COR-L47 (cell line): Measurements from ENCODE around the gene TAS1R3.

Source experiments
- DNase-seq: peaks from one replicate; lab custom pipeline; 2025; lab: John Stamatoyannopoulos, UW

Gene TAS1R3

DNA sequence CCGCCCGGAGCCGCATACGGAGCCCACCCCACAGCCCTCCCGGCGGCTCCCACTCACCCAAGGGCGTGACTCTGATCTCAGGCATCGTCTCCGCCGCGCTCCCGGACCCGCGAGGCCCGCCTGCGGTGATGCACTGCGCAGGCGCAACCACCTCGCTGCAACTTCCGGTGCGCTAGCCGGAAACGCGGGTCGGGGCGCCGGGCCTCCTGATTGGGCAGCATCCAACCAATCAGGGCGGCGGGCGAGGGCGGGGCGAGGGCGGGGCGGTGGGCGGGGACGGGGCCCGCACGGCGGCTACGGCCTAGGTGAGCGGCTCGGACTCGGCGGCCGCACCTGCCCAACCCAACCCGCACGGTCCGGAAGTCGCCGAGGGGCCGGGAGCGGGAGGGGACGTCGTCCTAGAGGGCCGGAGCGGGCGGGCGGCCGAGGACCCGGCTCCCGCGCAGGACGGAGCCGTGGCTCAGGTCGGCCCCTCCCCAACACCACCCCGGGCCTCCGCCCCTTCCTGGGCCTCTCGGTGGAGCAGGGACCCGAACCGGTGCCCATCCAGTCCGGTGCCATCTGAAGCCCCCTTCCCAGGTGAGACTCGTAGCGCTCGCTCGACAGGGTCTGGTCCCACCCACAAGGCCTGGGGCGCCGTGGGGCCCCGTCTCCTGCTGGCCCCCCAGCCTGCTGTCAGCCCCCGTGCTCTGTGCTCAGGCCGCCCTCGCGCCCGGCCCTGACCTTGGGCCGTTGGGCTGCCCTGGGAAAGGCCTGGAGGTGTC is 6.4 kb upstream of the TAS1R3 start, which contains the start of the genes CPTP and INTS11:
TSS of gene CPTP (plus strand) at position 279 of the 764 bp plus-strand sequence. CDS start 2,109 bp downstream, outside the sequence.
TSS of gene INTS11 (minus strand) at position 137 of the 764 bp plus-strand sequence. CDS start at position 85, 52 bp downstream.
- peak; percentile 90 for DNase-seq

DNA sequence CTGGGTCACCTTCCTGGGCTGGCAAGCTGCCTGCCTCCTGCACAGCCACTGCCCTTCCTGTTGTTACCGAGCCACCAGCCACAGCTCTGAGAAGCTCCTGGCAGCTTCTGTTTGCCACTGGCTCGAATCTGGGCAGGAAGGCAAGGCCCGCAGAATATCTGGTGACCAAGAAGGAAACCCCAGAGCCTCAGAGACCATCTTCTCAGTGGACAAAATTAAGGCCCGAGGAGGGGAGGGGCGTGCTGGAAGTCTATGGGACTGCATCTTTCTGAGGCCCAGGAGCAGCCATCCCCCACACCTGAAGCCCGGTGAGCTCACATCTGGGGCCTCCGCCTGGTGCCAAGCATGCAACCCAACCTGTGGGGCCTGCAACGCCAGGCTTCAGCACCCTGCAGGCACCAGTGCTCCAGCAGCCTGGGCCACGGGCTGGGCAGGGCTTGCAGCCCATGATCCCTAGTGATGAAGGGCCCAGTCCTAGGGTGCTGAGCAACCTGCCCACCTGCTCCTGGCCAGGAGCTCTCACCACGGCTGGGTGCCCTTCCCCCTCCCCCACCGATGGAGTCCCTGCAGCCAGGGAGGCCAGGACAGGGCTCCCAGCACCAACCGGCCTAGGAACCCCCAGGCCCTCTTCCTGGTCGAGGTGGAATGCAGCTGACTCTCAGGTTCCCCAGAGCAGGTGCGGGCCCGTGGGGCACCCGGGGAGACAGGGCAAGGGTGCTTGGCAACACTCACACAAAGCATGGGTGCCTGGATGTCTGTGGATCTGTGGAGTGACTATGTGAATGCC is 5.6 kb upstream of the TAS1R3 start:
- no peak for DNase-seq

DNA sequence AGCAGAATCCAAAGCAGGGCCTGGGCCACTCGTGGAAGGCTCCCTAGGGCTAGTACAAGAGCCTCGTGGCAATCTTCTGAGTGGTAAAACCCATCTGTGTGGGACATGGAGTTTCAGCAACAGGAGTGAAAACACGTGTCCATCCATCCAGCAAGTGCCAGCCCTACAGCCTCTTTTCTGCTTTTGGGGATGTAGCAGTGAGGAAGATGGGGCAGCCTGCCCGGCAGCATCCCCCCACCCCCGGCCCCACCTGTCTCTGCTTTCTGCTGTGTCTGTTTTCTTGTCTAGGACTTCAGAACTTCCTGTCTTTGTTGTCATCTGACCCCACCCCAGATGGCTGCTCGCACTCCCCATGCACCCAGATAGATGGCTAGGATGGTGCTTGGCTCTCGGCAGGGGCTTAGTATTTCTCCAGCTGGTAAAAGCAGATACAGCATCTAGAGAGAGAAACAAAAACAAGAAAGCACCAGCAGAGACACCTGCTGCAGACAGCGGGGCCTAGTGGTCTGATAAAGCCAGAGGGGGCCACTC is 4.9 kb upstream of the TAS1R3 start:
- no peak for DNase-seq

DNA sequence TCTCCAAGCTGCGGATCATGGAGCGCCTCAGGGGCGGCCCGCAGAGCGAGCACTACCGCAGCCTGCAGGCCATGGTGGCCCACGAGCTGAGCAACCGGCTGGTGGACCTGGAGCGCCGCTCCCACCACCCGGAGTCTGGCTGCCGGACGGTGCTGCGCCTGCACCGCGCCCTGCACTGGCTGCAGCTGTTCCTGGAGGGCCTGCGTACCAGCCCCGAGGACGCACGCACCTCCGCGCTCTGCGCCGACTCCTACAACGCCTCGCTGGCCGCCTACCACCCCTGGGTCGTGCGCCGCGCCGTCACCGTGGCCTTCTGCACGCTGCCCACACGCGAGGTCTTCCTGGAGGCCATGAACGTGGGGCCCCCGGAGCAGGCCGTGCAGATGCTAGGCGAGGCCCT is 3.8 kb upstream of the TAS1R3 start:
- no peak for DNase-seq

DNA sequence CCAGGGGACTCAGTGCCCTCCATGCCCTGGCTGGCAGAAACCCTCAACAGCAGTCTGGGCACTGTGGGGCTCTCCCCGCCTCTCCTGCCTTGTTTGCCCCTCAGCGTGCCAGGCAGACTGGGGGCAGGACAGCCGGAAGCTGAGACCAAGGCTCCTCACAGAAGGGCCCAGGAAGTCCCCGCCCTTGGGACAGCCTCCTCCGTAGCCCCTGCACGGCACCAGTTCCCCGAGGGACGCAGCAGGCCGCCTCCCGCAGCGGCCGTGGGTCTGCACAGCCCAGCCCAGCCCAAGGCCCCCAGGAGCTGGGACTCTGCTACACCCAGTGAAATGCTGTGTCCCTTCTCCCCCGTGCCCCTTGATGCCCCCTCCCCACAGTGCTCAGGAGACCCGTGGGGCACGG is 2.8 kb upstream of the TAS1R3 start:
- no peak for DNase-seq

DNA sequence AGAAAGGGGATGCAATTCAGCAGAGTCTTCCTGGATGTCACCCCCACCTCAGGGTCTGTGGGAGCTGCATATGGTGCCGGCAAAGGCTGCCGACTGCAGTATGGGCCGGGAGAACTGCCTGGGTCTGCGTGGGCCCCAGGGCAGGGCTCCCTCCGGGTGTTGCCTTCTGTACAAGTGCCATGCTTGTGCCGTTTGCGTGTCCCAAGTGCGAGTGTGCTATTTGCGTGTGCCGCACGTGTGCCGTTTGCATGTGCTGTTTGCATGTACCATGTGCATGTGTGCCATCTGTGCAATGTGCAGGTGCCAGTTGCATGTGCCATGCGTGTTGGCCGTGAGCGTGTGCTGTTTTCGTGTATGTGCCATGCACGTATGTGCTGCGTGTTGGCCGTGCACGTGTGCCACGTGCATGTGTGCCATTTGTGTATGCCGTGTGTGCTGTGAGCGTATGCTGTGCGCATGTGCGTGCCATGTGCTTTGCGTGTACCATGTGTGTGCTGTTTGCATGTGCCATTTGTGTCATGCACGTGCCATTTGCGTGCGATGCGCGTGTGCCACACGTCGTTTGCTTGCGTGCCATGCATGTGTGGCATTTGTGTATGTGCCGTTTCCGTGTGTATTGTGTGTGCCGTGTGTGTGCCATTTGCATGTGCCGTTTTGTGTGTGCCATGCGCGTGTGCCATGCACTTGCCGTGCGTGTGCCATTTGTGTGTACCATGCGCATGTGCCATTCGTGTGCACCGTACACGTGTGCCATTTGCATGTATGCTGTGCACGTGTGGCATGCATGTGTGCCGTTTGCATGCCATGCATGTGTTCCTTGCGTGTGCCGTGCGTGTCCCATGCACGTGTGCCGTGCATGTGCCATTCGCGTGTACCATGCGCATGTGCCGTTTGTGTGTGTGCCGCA is 1.5 kb upstream of the TAS1R3 start:
- DNase-seq = no peak

DNA sequence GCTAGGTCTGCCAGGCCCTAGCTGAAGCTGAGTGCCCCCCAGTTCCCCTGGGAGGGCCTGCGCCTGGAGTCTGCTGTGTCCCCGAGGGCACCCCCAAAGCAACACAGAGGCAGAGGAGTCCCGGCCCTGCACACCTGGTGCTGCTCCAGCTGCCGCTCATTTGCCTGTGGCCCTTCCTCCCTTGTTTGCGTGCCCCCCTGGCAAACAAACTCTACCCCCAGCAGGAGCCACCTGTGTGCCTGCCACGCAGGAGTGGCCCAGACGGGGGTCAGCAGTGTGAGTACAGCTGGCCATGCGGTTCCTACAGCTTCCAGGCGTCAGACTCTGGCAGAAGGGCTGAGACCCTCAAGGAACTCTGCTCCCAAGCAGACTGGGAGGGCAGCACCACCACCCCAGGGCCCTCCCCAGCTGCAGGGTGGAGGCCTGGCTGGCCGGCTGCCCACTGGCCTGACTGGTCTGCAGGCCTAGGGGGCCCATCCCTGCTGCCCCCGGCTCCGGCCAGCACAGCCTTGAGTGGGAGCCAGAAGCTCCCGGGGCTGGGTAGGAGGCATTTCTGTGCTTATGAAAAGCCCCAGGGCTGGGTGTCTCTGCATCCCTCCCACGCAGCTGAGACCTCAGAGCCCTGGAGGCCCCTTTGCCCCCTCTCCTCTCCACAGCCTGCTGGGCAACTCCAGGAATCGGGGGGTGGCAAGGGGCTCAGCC is 563 bp upstream of the TAS1R3 start:
- DNase-seq = no peak

DNA sequence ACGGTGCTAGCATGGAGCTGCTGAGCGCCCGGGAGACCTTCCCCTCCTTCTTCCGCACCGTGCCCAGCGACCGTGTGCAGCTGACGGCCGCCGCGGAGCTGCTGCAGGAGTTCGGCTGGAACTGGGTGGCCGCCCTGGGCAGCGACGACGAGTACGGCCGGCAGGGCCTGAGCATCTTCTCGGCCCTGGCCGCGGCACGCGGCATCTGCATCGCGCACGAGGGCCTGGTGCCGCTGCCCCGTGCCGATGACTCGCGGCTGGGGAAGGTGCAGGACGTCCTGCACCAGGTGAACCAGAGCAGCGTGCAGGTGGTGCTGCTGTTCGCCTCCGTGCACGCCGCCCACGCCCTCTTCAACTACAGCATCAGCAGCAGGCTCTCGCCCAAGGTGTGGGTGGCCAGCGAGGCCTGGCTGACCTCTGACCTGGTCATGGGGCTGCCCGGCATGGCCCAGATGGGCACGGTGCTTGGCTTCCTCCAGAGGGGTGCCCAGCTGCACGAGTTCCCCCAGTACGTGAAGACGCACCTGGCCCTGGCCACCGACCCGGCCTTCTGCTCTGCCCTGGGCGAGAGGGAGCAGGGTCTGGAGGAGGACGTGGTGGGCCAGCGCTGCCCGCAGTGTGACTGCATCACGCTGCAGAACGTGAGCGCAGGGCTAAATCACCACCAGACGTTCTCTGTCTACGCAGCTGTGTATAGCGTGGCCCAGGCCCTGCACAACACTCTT is 1.1 kb downstream of the TAS1R3 start:
- no peak for DNase-seq

DNA sequence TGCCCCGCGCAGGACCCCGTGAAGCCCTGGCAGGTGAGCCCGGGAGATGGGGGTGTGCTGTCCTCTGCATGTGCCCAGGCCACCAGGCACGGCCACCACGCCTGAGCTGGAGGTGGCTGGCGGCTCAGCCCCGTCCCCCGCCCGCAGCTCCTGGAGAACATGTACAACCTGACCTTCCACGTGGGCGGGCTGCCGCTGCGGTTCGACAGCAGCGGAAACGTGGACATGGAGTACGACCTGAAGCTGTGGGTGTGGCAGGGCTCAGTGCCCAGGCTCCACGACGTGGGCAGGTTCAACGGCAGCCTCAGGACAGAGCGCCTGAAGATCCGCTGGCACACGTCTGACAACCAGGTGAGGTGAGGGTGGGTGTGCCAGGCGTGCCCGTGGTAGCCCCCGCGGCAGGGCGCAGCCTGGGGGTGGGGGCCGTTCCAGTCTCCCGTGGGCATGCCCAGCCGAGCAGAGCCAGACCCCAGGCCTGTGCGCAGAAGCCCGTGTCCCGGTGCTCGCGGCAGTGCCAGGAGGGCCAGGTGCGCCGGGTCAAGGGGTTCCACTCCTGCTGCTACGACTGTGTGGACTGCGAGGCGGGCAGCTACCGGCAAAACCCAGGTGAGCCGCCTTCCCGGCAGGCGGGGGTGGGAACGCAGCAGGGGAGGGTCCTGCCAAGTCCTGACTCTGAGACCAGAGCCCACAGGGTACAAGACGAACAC is 1.8 kb downstream of the TAS1R3 start:
- no peak for DNase-seq

DNA sequence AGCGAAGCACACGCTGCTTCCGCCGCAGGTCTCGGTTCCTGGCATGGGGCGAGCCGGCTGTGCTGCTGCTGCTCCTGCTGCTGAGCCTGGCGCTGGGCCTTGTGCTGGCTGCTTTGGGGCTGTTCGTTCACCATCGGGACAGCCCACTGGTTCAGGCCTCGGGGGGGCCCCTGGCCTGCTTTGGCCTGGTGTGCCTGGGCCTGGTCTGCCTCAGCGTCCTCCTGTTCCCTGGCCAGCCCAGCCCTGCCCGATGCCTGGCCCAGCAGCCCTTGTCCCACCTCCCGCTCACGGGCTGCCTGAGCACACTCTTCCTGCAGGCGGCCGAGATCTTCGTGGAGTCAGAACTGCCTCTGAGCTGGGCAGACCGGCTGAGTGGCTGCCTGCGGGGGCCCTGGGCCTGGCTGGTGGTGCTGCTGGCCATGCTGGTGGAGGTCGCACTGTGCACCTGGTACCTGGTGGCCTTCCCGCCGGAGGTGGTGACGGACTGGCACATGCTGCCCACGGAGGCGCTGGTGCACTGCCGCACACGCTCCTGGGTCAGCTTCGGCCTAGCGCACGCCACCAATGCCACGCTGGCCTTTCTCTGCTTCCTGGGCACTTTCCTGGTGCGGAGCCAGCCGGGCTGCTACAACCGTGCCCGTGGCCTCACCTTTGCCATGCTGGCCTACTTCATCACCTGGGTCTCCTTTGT is 2.6 kb downstream of the TAS1R3 start:
- DNase-seq = no peak

DNA sequence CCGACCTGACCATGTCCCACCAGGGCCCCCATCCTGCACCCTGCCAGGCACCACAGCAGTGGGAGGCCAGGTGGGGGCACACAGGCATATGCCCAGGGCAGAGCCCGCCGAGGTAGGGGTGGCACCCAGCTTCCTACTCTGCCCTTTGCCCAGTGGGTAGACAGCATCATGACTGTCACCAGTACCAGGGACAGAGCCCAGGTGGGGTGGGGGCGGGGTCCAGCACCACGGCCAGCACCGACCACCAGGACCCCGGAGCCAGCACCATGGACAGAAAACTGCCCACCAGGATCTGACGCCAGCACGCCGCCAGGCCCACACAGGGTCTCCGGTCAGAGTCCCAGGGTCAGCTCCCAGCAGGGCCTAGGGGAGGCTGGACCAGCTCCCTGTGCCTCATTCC is 3.8 kb downstream of the TAS1R3 start:
- no peak for DNase-seq

DNA sequence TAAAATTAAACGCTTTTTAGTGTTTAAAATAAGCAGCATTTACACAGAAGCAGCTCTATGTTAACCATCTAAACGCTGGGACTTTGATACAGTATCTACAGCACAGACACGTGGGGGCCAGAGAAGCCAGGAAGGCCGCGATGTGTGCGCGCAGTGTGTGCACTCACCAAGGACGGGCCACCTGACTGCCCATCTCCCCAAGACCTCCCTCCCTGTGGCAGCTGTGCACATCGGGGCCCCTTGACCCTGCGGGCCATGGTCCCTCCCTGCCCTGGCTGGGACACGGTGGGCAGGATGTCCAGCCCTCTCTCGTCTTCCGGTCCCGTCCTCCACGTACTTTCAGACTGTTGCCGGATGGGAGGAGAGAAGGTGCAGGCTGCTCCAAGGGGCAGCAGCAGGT is 4.2 kb downstream of the TAS1R3 start:
- DNase-seq = no peak

DNA sequence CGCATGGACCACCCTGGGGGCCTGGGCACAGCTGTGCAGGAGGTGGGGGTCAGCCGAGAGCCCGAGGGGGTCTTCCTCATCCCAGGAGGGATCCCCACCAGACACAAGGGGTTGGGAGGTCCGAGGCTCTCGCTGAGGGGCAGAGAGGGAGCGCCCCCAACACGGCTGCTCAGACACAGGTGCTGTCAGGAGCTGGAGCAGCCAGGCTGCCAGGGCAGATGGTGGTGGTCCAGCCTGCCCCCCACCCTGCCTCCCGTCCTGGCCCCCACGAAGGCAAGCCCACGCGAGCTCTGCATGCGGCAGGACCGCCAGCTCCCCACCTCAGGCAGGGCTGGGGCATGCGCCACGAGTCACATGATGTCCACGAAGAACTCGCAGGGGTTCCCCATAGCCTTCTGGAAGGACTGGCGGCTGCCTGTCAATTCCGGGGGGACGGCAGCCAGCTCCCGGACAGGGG is 4.7 kb downstream of the TAS1R3 start:
- no peak for DNase-seq

DNA sequence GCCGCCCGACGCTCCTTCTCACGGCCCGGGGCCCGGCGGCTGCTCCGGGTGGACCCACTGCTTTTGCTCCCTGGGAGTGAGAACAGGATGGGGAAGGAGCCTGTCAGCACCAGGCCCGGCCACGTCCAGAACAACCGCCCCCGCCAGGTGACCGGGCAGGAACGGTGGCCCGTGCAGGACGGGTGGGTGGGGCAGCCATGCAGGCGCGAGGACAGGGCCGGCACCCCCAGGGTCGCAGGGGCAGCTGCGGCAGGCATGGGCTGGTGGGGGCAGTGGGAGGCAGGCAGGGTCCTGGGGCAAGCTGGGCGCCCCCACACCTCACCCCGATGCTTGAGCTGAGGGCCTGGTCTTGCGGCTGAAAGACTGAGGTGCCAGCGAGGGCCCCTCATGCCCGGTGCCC is 5.4 kb downstream of the TAS1R3 start:
- no peak for DNase-seq

DNA sequence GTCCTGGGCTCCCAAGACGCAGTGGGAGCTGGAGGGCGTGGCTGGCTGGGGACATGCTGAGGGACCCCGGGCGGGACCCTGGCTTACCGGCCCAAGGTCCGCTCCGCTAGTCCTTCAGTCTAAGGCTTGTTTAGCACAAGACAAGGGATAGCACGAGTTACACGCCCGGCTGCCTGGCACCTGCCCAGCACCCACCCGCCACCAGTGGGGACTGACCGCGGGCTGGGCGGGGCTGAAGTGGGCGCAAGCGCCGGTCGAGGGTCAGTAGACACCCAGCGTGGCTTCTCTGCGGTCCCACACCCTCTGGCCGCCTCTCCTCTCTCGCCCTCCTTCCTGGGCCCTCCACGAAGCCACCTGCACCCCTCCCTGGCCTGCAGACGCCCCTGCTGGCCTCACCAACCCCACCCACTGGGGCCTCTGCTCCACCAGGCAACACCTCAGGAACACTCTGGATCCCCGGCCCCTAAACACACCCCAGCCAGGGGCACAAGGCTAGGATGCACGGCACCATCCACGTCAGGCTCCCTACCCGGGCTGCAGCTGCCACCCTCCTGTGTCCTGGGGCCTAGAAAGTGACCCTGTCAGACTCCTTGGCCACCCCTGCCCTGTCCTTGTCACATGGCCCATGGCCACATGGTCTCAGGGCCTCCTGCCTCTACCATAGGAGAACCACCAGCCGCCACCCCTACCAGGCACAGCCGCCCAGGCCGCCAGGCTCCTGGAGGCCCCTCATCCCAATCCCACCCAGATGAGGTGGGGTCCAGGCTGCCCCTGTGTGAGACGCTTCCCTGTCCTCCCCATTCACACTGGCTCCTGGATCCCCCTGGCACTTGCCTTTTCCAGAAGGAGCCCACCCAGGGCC is 6.1 kb downstream of the TAS1R3 start:
- no peak for DNase-seq

DNA sequence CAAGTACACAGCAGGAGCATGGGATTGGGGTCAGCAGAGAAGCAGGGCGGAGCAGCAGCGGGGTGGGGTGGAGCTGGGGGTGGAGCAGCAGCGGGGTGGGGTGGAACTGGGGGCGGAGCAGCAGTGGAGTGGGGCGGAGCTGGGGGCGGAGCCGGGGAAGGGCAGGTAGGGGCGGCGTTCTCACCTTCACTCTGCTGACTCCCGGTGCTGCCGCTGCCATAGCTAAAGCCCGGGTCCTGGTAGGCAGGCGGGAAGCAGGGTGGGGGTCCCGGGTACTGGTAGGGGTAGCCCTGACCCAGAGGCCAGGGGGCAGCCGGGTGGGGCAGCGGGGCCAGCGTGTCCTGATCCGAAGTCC is 6.7 kb downstream of the TAS1R3 start:
- no peak for DNase-seq

DNA sequence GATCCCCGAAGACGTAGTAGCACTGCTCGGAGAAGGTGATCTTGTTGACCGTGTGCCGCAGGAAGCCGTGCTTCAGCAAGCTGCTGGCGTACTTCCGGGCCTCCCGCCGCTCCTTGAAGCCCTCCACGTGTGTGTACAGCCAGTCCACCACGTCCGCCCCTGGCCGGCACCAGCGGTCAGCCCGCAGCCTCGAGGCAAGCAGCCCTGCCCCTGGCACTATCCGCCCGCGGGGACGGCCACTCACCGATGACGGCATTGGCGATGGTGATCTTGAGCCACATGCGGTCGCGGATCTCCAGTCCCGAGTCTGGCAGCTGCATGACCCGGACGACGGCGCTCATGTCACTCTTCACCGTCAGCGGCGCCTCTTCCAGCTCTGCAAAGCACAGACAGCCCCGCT is 7.2 kb downstream of the TAS1R3 start:
- DNase-seq = no peak

DNA sequence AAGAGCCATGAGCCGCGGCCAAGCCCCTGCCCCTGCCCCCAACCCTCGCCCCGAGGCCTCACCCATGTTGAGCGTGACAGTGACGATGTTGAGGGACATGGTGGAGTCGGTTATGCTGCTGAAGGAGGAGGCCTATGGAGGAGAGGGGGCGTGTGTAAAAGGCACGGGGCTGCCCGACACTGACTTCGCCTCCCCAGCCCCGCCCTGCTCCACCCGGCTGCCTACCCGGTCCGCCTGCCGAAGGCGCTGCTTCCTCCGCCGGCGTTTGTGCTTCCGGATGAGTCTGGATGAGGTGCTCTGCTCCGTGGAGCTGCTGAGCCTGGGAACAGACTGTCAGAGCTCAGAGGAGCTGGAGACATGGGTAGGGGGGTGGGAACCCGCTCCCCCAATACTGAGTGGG is 9.1 kb downstream of the TAS1R3 start:
- no peak for DNase-seq
